ENCODE results near the gene LARGE1.

The LARGE1 gene

GRCh38 chr22:33909911-33910310 lies 10.4 kb downstream of the LARGE1 start:
- no peak for DNase-seq

DNA sequence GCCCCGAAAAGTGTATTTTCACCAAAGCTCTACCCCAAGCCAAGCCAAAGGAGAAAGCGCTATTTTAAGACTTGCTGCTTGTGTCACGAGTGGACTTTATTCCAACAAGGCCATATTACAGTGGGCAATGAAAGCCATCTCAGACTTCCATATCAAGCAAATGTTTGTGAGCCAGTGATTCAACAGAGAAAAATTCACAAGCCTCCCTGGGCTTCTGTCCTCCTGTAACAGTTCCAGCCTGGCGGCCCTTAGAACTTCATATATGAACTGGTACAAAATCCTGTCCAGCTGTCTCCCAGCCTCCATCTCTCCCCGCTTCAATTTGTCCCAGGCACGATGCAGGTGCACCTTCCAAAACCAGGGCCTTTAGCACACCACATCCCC lies 11.2 kb downstream of the LARGE1 start:
- DNase-seq, result no peak

- DNase-seq, result no peak
Measured at GRCh38 chr22:33908171-33909074, 11.9 kb downstream of the LARGE1 start.

DNA sequence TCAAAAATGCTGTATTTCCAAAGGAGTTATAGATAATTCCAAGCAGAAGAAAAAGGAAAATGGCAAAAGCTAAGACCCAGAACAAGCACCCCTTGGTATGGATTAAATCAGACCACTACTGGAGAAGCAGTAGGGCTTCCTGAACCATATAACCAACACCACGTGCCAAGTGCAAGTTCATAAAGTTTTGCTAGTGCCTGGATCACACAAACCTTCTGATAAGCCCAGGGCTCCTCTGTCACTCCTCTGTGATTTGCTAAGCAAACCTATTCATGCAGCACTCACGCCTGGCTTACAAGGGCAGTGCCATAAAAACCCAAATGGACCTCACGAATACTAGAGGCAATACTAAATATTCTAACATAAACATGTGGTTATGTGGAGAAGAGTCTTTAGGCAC lies 13.3 kb downstream of the LARGE1 start:
- DNase-seq, result no peak

GRCh38 chr22:33906475-33906874 lies 13.8 kb downstream of the LARGE1 start:
- no peak for DNase-seq

- no peak for DNase-seq
Measured at GRCh38 chr22:33903012-33903411, 17.3 kb downstream of the LARGE1 start.

DNA sequence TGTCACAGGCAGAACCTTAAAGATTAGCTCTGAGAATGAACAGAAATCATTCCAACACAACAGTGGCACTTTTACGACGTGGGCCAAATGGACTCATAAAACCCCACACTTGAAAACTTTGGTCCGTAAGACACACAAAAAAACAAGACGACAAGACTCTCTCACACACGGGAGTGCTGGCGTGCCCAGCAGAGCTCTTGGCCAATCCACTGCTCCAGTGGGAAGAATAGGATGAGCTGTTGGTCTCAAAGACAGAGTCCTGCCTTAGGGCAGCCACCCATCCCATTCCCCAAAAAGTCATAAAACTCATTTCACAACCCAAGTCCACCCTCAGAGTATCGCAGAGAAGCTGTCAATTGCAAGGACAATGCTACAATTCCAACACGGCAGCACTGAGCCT lies 18.2 kb downstream of the LARGE1 start:
- DNase-seq, result no peak

- DNase-seq, result no peak
Measured at GRCh38 chr22:33898121-33898520, 22.2 kb downstream of the LARGE1 start.

DNA sequence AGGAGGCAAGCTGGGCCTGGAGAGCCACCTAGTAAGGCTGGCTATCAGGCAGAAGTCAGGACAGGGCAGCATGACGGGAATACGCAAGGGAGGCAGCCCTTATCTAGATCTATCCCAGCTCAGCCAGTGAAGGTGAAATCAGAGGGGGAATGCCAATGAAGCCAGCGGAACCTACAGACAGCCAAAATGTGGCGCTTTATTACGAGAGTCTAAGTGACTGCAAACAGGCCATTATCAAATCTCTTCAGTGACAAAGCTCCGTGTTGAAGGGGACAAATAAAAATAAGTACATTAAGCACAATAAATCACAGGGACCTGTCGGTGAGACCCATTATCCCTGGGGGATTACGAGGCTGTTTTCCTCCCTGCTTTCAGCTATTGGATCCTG lies 22.8 kb downstream of the LARGE1 start:
- no peak for DNase-seq

DNA sequence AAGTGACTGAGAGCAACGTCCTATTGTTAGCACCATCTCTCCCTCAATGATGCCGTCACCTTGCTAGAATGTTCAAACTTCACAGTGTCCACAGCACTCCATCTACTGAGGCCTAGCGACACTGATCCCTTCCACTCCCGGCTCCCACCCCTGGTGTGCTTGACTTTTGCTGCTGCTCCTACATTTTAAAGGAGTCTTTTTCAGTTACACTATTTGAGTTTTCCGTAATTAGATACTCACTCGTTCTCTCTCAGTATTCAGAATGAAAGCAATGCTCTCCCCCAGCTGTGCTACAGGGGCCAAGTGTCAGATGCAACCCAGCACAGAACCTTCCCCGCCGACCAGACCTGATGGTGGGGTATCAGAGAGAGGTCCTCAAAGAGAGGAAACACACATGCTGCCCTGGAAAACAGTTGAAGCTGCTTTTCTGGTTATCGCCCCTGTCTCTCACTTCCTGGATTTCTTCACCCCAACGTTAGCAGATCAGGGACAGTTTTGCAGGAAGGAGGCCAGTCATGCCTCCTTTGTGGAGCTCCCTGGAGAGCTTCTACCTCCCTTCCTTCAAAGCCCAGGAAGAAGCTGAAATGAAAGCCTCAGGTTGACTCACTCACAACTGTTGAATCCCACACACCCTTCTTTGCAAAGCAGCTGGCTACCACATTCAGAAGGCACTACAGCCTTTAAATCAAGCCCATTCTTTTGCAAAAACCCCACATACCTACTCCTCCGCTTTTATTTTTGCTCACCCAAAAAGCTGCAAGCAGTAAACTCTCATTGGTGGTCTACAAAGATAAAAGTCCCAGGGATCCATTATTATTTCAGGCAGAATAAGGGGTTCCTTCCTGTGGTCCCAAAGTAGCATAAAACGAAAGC lies 23.5 kb downstream of the LARGE1 start:
- DNase-seq, result no peak

- no peak for DNase-seq
Measured at GRCh38 chr22:33896154-33896553, 24.1 kb downstream of the LARGE1 start.

- DNase-seq, result no peak
Measured at GRCh38 chr22:33895444-33895843, 24.8 kb downstream of the LARGE1 start.

- DNase-seq, result no peak
Measured at GRCh38 chr22:33894515-33894914, 25.8 kb downstream of the LARGE1 start.

DNA sequence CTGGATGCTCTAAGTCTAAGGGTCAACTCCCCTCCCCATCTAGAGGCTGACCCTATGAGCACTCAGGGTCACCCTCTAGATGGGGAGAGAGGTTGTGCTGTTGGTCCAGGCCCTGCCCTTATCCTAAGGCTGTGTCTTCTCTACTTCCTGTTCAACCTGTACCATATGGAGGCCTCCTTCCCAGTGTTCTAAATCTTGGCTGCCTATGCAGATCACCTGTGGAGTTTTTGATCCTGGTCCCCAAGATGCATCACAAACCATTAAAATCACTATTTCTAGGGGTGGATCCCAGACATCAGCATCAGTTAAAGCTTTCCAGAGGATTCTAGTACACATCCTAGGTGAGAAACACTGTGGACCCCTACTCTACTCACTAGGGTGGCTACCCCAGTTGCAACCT lies 26.2 kb downstream of the LARGE1 start:
- no peak for DNase-seq

DNA sequence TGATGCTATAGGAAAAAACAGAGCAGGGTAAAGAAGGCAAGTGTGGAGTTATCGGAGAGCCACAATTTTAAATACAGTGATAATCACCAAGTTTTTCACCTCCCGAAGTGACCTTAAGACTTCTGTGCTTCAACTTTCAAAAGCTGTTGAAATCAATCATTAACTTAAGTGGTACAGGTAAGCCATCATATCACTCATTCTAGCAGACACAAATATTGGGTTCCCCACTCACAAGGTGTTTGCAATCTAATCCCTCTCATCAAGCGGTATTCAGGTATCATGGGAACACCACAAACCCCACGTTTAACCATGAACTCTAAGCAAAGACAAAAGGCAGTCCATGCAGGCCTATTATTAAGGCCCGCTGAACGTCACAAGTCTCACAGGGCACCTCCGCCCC lies 26.8 kb downstream of the LARGE1 start:
- no peak for DNase-seq

- no peak for DNase-seq
Measured at GRCh38 chr22:33891992-33892391, 28.3 kb downstream of the LARGE1 start.

DNA sequence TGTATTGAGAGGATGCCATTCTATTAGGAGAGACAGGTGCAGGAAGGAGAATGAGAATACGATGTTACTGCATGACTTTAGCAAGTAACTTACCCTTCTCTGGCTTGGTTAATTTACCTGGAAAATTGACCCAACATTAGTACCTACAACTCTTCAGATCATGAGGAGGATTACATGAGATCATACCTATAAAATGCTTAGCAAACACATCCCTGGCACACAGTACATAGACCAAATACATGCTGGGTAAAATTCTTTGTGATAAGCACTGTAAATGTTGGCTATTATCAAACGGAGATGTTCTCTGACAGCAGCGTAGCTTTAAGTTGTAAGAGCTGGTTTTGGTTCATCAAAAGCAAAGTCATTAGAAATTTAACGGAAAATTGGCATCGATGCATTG lies 28.8 kb downstream of the LARGE1 start:
- DNase-seq, result no peak

GRCh38 chr22:33889748-33890147 lies 30.5 kb downstream of the LARGE1 start:
- no peak for DNase-seq

DNA sequence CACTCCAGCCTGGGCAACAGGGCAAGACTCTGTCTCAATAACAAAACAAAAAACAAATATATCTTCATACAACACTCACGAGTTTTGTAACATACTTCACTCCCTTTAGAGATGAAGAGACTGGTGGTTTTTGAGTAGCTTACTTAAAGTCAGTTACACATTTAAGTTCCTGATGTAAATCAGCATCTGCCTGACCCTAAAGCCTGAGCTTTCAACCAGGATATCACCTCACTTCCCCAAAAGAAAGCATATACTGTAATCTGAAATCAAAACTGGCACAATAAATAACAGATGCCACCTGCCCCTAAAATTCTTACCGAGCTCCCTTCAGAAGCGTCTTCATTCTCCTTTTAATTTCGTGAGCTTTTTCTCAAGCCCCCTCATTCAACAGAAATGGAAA lies 31.5 kb downstream of the LARGE1 start:
- DNase-seq, result no peak

- DNase-seq, result no peak
Measured at GRCh38 chr22:33887173-33887572, 33.1 kb downstream of the LARGE1 start.

DNA sequence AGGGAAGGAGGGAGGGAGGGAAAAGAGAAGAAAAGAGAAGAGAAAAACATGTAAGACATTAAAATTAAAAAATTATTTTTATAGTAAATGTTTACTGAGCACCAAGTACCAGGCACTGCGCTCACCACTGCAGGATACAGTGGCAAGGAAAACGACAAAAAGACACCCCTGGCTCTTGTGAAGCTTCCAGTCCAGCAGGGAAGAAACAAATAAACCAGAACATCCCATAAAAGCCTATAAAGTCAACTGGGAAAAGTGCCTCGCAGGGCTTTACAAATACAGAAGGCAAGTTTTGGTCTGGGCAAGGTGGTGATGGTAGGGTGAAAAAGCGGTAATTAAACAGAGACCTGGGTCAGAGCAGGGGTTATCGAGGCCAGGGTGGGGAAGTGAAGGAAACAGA lies 33.6 kb downstream of the LARGE1 start:
- no peak for DNase-seq

- no peak for DNase-seq
Measured at GRCh38 chr22:33884829-33885228, 35.4 kb downstream of the LARGE1 start.

- DNase-seq, result no peak
Measured at GRCh38 chr22:33883961-33884808, 36.1 kb downstream of the LARGE1 start.

All from SIG-M5 (cell line).